Motor neuron (in vitro differentiated cells): Measurements from ENCODE around the gene KLC3. TPM values are rescaled to one million over a fixed set of nuclear protein-coding genes. Genes with fewer than 3 reads are reported as not detected.
"Not testable (repeated sequence)": the region's sequence is repeated elsewhere in the genome, so short reads cannot be mapped to it uniquely, and the experiment has no call there.

Source experiments
- ATAC-seq, 8 experiments: fragments of 200-7000 bp; cut with Tn5 transposase; replicated peaks in 6 of 8; 2 replicates each; pipeline ENCODE4 v1.8.0; 2021; ENCODE audit warnings: mild to moderate bottlenecking in 8 of 8, moderate library complexity in 8 of 8
- H3K27ac ChIP-seq, 2 donors: fragments of 250-450 bp; sonication (Bioruptor Pico); 2 replicates each; pipeline ENCODE4 v1.9.0; 2021; ENCODE audit warnings: antibody characterized with exemption in 2 of 2, mild to moderate bottlenecking in 2 of 2, moderate library complexity in 1 of 2
- H3K4me1 ChIP-seq, 2 donors: fragments of 250-450 bp; sonication (Bioruptor Pico); replicated peaks in 1 of 2; 2 replicates each; pipeline ENCODE4 v1.6.1; 2021; ENCODE audit warnings: antibody characterized with exemption in 2 of 2, mild to moderate bottlenecking in 2 of 2, moderate library complexity in 1 of 2
- H3K4me3 ChIP-seq, 5 donors: fragments of 250-450 bp; sonication (Bioruptor Pico); 2 replicates each; pipeline ENCODE4 v1.9.0; 2021; ENCODE audit warnings: antibody characterized with exemption in 5 of 5, mild to moderate bottlenecking in 5 of 5, moderate library complexity in 4 of 5
- WGBS, 10 experiments: fragments of 450-650 bp; shearing (Covaris generic); methylation state at CpG; one replicate each; pipeline ENCODE4 v1.0.0; 2022; 5-methylcytosine and 5-hydroxymethylcytosine counted together
- in situ Hi-C, 9 experiments: fragments of 400-800 bp; cut with MboI; loops; one replicate each; pipeline ENCODE4 v1.15.0; 2021; ENCODE audit warnings: low sequenced_read_pairs in 9 of 9, low pct_unique_long_range_greater_than_20kb in 2 of 9; ENCODE audit not compliant: unreplicated experiment in 9 of 9
- total RNA-seq, 8 experiments: library from RNA; unstranded; fragments of 300-600 nt; gene quantifications; 2 replicates each; pipeline versions ENCODE4 v1.2.3 to v1.2.4, GENCODE V29; 2022

Gene KLC3
- total RNA-seq, 8 experiments from 2014 or later, result 0.16 to 1.9 (median 0.42) TPM; not detected in 1

- in situ Hi-C loops, result no loop called here
- ATAC-seq, result peak in 4 of 8 experiments; percentile 8 to 25 (median 18)
- Histone ChIP-seq H3K4me3 (no peak within 1 kb of the TSS), H3K27ac (no peak within 1 kb of the TSS), H3K4me1 (peaks cover 3 to 19% of the 10 kb centered on the region in 2 donors)
- 32% methylated on average over 3 of the region's 15 CpGs; no CpG with 5 or more reads in 9 of the 10 experiments for WGBS, 10 experiments
Measured at GRCh38 chr19:45322744-45323281, 17.7 kb upstream of the KLC3 start, which contains the start of gene CKM. CKM (minus strand) TSS chr19:45322875; CDS start chr19:45319713, 3,162 bp downstream.

GRCh38 chr19:45323671-45324081 is 16.9 kb upstream of the KLC3 start:
- ATAC-seq, result peak in 7 of 8 experiments; percentile 17 to 64 (median 42)
- in situ Hi-C loops, result no loop called here
- Histone ChIP-seq H3K4me1 (peaks cover 3 to 19% of the 10 kb centered on the region in 2 donors), H3K4me3 (no peak overlapping the region), H3K27ac (no peak overlapping the region)
- 32 to 40% methylated on average over 2 to 3 of the region's 30 CpGs; no CpG with 5 or more reads in 8 of the 10 experiments for WGBS, 10 experiments

- H3K4me1 ChIP-seq, result peaks cover 3 to 19% of the 10 kb centered on the region in 2 donors
- in situ Hi-C loops, result no loop called here
- no peak overlapping the region for H3K27ac ChIP-seq
- 40 to 100% (median 82%) methylated on average over 1 to 6 of the region's 11 CpGs; no CpG with 5 or more reads in 2 of the 10 experiments for WGBS, 10 experiments
- no peak for ATAC-seq
- H3K4me3 ChIP-seq, result no peak overlapping the region
Measured at GRCh38 chr19:45324349-45324907, 16.1 kb upstream of the KLC3 start.

GRCh38 chr19:45327404-45328143 is 13.0 kb upstream of the KLC3 start:
- no peak overlapping the region for H3K27ac ChIP-seq
- H3K4me3 ChIP-seq, result no peak overlapping the region
- 4 to 88% (median 65%) methylated on average over 1 to 11 of the region's 13 CpGs; no CpG with 5 or more reads in 2 of the 10 experiments for WGBS, 10 experiments
- in situ Hi-C loops, result no loop called here
- peaks cover 3 to 11% of the 10 kb centered on the region in 2 donors for H3K4me1 ChIP-seq
- ATAC-seq, result no peak

- no peaks in the 10 kb centered on the region for H3K4me1 ChIP-seq
- no peak for ATAC-seq
- no peak overlapping the region for H3K4me3 ChIP-seq
- no peak overlapping the region for H3K27ac ChIP-seq
- in situ Hi-C loops, result no loop called here
- WGBS, 10 experiments, result 60 to 87% (median 73%) methylated on average over 1 to 5 of the region's 7 CpGs; no CpG with 5 or more reads in 5 of the 10 experiments
Measured at GRCh38 chr19:45331411-45331810, 9.1 kb upstream of the KLC3 start.

- no peak overlapping the region for H3K4me3 ChIP-seq
- 51 to 100% (median 92%) methylated on average over 2 to 9 of the region's 10 CpGs for WGBS, 10 experiments
- ATAC-seq, result no peak
- no peak overlapping the region for H3K27ac ChIP-seq
- H3K4me1 ChIP-seq, result no peaks in the 10 kb centered on the region
- in situ Hi-C loops, result no loop called here
Measured at GRCh38 chr19:45333609-45334303, 6.8 kb upstream of the KLC3 start.

GRCh38 chr19:45334881-45335280 is 5.7 kb upstream of the KLC3 start:
- H3K4me1 ChIP-seq, ATAC-seq, H3K27ac ChIP-seq, in situ Hi-C loops, H3K4me3 ChIP-seq: not testable (repeated sequence)
- WGBS, 10 experiments, result 0 to 100% (median 69%) methylated on average over 1 to 3 of the region's 4 CpGs; no CpG with 5 or more reads in 4 of the 10 experiments

GRCh38 chr19:45336696-45337251 is 3.8 kb upstream of the KLC3 start:
- in situ Hi-C loops, result no loop called here
- ATAC-seq, result no peak
- no peak overlapping the region for H3K4me3 ChIP-seq
- no peaks in the 10 kb centered on the region for H3K4me1 ChIP-seq
- WGBS, 10 experiments, result 46 to 88% (median 80%) methylated on average over 2 to 5 of the region's 11 CpGs; no CpG with 5 or more reads in 4 of the 10 experiments
- H3K27ac ChIP-seq, result no peak overlapping the region

- no peaks in the 10 kb centered on the region for H3K4me1 ChIP-seq
- no peak overlapping the region for H3K4me3 ChIP-seq
- in situ Hi-C loops, result no loop called here
- WGBS, 10 experiments, result 33 to 100% (median 71%) methylated on average over 1 to 5 of the region's 6 CpGs
- no peak overlapping the region for H3K27ac ChIP-seq
- no peak for ATAC-seq
Measured at GRCh38 chr19:45339629-45340028, 921 bp upstream of the KLC3 start.

- in situ Hi-C loops, result no loop called here
- 0 to 50% (median 30%) methylated on average over 1 to 4 of the region's 25 CpGs; no CpG with 5 or more reads in 7 of the 10 experiments for WGBS, 10 experiments
- no peak overlapping the region for H3K27ac ChIP-seq
- peak in 7 of 8 experiments; percentile 17 to 64 (median 53) for ATAC-seq
- H3K4me3 ChIP-seq, result peak overlapping the region in 3 of 5 donors; percentile 10 to 16 (median 13)
- no peaks in the 10 kb centered on the region for H3K4me1 ChIP-seq
Measured at GRCh38 chr19:45340899-45341453, 426 bp downstream of the KLC3 start.

GRCh38 chr19:45342911-45343310 is 2.4 kb downstream of the KLC3 start:
- Histone ChIP-seq H3K27ac (no peak overlapping the region), H3K4me1 (no peaks in the 10 kb centered on the region), H3K4me3 (no peak overlapping the region)
- WGBS, 10 experiments, result 0 to 77% (median 56%) methylated on average over 1 to 8 of the region's 13 CpGs; no CpG with 5 or more reads in 3 of the 10 experiments
- no peak for ATAC-seq
- in situ Hi-C loops, result no loop called here
